Stimulated activated CD4-positive, alpha-beta T cell treated with anti-CD3 and anti-CD28 coated beads, Interleukin-15, amount 100 ng/mL, for 48 hours (primary cell): ENCODE data around the gene HDAC4.

Experiments
- DNase-seq, 2 donors: peaks; one replicate each; pipeline ENCODE4 v3.0.0-alpha.2; 2020; ENCODE audit warnings: low read depth in 2 of 2

Gene HDAC4

DNA sequence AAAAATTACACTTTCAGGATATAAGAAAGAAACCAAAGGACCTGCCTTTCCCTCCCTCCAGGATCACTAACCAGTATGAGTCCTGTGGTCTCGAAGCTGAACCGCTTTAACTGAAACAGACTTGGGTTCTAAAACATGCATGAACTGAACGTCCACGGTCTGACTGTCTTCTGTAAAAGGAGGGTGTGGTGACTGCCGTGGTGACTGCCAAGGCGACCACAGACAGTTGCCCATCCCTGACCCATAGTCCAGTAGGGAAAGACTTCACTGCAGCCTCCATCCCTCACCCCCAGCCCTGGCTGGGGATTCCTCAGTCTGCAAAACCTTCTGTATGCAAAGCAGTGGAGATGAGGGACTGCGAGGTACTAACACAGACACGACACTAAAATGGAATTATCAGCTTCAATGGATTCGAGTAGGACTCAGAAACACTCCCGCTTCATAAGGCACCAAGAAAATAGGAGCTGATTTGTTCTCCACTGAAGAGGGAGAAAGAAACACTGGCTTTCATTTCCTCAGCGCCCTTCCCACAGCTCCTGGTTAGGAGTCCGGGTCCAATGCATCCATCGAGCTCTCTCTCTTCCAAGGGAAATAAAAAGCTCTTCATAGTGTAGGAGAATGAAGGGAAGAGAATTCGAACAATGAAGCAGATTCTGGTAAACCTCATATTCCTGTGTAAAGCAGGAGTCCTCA is 197.2 kb downstream of the HDAC4 start:
- DNase-seq, result no peak

DNA sequence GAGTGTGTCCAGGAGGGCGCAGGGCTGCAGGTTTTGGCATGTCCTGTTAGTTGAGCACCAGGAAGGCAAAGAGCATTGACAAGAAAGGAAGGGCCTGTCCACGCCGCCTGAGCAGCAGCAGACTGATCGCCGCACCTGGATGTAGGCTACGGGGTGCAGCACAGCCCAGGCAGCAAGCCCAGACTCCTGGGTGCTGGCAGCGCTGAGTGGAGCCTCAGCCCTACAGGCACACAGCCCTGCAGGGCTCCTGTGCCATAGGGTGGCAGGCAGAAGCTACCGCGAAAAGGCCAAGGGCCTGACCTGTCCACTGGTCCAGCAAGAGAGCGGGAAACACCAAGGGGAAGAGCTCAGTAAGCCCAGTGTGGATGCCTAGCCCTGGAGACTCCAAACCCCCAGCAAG is 198.0 kb downstream of the HDAC4 start:
- DNase-seq, result no peak

DNA sequence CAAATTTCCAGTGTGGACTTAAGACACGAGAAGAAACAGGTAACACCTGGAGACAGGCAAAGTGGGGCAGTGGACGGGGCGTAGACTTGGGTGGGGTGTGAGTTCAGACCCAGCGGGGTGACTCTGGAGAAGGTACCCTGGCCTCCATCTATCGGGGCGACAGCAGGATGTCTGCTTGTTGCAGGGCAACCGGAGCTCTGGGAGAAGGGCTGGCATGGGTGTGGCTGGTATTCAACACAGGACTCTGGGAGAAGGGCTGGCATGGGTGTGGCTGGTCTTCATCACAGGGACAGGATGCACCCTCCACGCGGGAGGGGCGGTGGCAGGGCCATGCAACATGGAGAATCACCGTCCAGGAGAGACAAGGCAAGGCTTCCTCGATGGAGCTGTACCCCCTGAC is 198.5 kb downstream of the HDAC4 start:
- DNase-seq, result no peak

DNA sequence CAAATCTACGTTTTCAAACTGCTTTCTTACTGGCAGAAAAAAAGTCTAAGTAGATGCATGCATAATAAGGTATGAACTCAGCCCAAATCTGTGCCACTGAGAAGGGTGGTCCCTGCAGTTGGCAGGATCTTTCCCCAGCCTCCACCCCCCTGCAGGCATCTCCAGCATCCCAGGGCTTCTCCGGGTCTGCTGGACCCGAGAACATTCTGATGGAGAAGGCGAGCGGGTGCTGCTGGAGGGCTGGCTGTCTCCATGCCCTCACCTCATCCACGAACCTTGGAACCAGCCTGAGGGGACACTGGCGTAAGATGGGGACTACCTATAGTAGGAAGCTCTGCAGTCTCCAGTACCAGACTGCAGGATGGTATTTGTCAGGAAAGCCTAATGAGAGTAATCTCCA is 198.9 kb downstream of the HDAC4 start:
- no peak for DNase-seq

- DNase-seq, result no peak
Observed at GRCh38 chr2:239201531-239201876, 199.3 kb downstream of the HDAC4 start.

- no peak for DNase-seq
Observed at GRCh38 chr2:239200646-239201530, 199.9 kb downstream of the HDAC4 start.

DNA sequence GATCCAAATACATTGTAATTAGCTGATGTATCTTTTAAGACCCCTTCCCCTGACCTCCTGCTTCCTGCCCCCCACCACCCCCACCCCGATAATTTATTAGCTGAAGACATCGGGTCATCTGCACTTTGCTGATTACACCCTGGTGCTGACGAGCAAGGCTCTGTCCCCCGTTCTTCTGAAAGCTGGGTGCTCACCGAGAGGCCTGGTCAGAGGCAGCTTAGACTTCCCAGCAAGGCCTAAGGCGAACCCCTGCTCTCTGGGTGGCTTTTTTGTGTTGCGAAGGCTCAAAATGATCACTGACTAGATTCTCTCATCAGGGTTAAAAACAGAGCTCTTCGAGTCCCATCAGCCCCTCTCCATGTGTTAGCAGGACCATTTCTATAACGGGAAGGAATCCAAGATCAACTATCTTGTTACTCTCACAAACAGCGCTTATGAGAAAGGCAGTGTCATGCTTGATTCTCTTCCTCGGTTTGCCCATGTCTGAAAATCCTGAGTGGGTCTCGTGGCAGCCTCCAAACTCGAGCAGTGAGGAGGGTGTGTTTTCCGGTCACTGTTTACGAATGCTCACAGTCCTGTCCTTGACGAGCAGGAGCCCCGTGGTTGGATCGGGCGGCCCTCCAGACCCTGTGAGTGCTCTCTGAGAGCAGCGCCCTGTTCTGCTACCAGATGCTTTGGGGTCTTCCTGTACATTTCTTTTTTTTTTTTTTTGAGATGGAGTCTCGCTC is 201.6 kb downstream of the HDAC4 start:
- no peak for DNase-seq

DNA sequence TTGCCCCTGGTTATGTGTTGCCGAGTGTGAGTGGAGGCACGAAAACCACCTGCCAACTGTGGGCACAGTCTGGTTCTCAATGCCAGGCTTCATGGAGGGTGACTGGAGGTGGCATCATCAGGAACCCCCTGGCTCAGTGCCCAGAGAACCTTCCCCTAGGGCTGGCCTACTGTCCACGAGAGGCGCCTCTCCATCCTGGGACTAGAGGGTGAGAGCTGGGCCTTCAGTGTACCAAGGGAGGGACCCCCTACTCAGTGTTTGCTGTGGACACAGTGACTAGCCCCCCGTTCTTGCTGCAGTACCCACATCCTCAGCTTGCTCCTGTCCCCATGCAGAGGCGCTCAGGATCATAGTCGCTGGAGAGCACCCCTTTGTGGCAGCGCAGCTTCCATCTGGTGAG is 202.6 kb downstream of the HDAC4 start:
- DNase-seq, result no peak

DNA sequence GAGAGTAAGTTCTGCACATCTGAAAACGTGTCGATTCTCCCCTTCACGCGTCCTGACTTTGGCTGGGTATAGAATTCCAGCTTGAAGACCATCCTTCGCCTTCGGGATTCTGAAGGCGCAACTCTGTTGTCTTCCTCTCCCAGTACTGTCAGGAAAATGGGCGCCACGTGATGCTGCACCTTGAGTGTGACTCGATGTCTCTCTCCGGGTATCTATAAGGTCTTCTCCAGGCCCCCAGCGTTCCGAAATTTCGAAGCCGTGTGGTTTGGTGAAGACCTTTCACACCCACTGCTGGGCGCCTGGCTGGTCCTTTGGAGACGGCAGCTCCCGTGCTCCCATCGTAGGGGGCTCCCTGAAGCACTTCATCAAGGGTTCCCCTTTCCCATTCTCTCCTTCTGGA is 203.7 kb downstream of the HDAC4 start:
- no peak for DNase-seq

- DNase-seq, result no peak
Observed at GRCh38 chr2:239196474-239197021, 204.3 kb downstream of the HDAC4 start.

DNA sequence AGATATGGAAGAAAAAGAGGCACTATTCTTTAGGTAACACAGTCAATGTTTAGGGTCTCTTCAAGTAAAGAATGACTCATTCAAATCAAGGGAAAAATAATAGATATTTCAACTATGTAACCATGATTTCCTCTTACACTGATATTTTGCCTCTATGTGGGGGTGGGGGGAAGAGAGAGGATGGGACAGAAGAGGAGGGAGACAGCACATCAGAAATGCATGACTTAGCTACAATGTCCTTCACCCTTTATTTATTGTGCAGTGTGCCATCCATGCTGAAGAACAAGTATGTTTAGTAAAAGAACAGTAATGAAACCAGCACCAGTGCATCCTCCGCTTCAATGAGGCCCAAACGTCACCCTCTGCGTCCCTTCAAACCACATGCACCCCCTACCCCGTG is 204.8 kb downstream of the HDAC4 start:
- no peak for DNase-seq

DNA sequence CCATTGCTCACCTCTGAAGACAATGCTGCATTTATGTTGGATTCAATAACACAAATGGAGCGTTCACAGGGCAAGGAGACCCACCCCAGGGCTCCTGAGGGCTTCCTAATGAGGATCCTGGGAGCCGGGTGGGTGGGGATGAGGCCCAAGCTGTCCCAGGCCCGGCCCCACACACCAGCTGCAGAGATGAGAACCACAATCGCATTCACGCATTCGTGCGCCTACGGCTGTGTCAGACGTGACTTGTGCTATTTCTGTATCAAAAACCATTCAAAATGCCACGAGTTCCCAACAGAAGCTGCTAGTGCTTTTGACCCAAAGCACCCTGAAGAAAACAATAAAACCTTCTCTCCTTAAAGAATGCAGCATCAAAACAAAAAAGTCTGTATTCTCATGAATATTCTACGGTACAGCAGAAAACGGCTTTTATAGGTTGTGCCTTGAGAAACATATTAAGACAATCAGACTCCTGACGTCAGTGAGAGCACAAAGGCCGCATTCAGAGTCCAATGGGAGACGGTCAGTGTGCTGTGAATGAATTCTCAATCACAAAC is 205.4 kb downstream of the HDAC4 start:
- DNase-seq, result no peak

DNA sequence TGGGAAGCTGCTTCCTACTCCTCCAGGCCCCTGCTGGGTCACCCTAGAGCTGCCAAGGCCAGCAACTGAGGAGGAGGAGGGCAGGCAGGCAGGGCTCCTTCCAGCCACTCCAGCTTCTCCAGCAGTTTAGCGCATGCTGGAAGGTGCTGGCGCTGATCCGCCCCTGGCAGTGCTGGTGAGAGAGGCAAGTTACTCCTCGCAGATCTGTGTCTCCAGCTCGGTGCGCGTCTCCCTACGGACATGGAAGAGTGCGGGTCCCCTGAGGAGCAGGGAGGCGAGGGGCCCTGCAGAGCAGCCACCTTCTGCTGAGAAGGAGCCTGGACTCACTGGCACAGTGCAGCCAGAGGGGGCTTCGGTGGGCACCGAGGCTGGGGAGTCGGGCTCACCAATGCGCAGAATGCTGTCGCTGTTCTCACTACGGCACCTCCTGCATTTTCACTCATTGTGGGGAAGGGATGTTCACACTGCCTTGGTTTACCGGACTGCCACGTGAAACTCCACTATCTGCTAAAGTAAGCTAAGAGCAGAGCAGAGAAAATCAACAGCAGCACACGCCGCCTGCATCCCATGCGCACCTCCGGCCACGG is 206.0 kb downstream of the HDAC4 start:
- DNase-seq, result no peak

DNA sequence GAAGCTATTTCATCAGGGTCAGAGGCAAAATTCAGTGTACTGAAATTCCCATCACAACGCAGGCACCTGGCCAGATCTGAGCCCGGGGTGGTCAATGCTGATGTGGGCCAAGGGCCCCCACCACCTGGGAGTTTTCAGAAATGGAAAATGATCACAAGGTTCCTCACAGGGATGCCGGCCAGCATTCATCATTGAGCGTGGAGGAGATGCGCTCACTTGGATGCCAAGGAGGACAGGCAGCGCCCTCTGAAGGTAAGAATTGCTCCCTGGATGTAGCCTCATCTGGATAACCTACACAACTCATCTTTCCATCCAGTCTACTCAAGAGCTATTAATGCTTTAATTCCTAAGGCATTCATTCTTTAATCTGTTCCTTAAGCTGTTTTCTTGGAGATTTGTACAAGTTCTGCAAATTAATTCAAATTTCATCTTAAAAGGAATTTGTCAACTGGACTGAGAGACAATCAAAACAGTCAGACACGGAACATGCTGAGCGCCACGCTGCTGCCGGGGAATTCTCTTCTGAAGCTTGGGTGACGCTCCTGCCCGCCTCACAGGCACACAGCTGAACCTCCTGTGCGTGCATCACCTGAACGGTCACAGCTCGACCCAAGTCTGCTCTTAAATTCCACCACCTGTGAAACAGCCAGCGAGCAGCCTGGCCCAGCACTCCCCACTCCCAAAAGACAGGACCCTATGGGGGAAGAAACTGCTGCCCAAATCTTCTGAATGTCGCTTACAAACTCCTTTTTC is 206.7 kb downstream of the HDAC4 start:
- DNase-seq, result no peak

GRCh38 chr2:239193401-239193811 is 207.4 kb downstream of the HDAC4 start:
- DNase-seq, result no peak

DNA sequence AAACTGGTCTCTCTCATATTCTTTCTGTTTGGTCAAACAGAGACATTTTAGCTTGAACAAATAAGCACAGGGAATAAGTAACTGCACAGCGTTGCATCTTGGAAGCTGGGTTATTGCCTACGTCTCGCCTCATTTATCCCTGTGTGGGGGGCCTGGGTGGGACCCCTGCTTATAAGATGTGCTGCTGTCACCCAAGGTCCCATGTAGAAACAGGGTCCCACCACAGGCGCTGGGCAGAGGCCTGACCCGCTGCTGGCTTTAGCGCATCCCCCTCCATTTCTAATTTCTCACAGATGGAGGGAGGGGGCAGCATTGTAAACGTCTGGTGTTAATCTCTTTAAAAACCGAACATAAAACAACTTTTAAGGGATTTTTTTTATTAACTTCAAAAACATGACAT is 207.8 kb downstream of the HDAC4 start:
- DNase-seq, result no peak

DNA sequence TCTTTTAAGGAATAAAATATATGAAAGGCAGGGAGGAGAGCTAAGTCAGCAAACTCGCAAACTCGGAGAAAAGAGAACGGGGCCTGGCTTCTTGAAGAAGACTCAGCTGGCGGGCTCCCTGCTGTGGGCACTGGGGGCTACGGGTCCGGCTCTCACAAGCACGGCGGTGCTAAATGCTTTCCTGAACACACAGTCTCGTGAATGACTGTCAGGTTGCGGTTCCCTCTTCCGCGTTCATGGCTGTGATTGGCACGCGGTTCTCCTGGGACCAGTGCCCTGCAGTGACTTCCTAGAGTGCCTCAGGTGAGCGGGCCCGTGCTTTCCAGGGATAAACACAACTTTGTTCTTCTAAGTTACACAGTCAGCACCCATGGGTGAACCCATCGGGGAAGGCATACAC is 208.4 kb downstream of the HDAC4 start:
- DNase-seq, result no peak

DNA sequence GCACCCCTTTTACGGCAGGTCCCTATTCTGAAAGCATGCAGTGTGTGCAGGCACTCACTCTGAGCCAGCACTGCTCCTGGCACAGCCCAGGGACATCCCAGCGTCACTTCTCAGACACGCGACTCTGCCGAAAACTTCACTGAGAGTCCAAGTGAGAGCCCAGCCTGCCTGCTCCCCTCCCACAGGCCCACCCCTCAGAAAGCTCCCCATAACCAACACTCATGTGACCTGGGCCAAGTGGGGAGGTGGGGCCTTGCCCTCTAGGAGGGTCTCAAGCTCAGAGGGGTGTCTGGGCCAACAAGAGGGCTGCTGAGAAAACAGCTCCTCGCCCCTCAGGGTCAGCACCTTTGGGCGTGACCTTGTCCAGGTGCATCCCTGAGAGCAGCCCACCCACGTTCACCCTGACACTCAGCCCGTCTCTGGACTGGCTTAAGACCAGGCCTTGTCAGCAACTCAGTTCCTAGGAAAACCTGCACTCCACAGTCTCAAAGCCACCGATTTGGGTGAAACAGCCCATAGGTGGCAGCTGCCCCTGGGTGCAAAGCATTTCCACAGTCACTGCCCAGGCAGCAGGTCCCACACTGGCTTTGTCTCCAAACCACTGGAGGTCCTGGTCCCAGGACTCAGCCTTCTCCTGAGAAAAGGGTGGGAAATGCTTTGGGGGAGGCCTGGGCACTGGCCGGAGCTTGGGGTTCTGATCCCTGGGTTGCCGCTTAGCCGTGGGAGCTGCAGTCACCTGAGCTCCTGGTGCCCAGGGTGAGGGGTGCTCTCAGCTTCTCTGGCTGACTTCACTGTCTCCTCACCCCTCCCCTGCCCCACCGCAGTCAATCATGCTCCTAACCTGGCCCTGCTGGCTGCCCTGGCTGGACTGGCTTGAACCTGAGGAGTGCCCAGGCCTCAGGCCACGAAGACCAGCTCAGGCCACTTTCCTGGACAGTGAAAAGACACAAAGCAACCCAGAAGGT is 209.6 kb downstream of the HDAC4 start:
- no peak for DNase-seq

GRCh38 chr2:239190361-239190760 is 210.5 kb downstream of the HDAC4 start:
- no peak for DNase-seq

DNA sequence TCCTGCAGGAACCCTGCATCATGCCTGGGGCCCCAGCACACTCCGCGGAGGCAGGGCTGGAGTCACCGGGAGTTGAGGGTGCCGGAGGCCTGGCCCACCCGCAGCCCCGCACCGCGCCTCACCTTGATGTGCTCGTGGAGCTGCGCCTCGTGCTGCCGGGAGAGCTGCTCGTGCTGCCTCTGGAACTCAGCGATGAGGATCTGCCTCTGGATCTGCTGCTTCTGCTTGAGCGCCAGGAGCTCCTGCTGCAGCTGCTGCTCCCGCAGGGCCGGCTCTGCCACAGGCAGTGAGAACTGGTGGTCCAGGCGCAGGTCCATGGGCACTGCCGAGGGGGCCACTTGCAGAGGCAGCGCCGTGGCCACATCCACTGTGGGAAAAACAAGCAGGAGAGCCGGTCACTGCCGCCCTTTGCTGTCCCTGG is 211.1 kb downstream of the HDAC4 start:
- DNase-seq, result no peak
